Raji (cell line): ENCODE measurements around the gene BTRC.
A peak's percentile ranks its signal among the peaks of the same experiment; 100 is the strongest.

Source experiments
- POLR2A ChIP-seq: IDR thresholded peaks from 2 replicates; pipeline ENCODE4 v1.6.1; 2011; ENCODE audit warnings: low read depth, low read length, control low read depth; ENCODE audit not compliant: insufficient read depth

Gene BTRC

GRCh38 chr10:101578803-101579515 lies 225.0 kb downstream of the BTRC start:
- no peak for TF ChIP-seq POLR2A

GRCh38 chr10:101579516-101579870 lies 225.5 kb downstream of the BTRC start:
- TF ChIP-seq POLR2A: no peak

- TF ChIP-seq POLR2A: no peak
These were observed 226.8 kb downstream of the BTRC start for GRCh38 chr10:101580486-101581399.

- no peak for TF ChIP-seq POLR2A
These were observed 231.9 kb downstream of the BTRC start for GRCh38 chr10:101585841-101586240.

GRCh38 chr10:101587725-101588653 lies 234.0 kb downstream of the BTRC start, which contains the start of the genes DPCD and POLL:
Gene DPCD (plus strand): TSS chr10:101588321. CDS start chr10:101588337, 16 bp downstream.
Gene POLL (minus strand): TSS chr10:101588257. CDS start chr10:101587360, 897 bp downstream.
- peak; percentile 75 for TF ChIP-seq POLR2A

- no peak for TF ChIP-seq POLR2A
These were observed 234.9 kb downstream of the BTRC start for GRCh38 chr10:101588879-101589278.

GRCh38 chr10:101595591-101596433 lies 241.8 kb downstream of the BTRC start:
- no peak for TF ChIP-seq POLR2A

- no peak for TF ChIP-seq POLR2A
These were observed 243.3 kb downstream of the BTRC start for GRCh38 chr10:101597091-101597900.

GRCh38 chr10:101601541-101601940 lies 247.6 kb downstream of the BTRC start:
- TF ChIP-seq POLR2A: no peak

- TF ChIP-seq POLR2A: no peak
These were observed 248.9 kb downstream of the BTRC start for GRCh38 chr10:101602761-101603398.
